Endodermal cell (in vitro differentiated cells): ENCODE data around the gene IGLL1. TPM values are rescaled to one million over a fixed set of nuclear protein-coding genes. Genes with fewer than 3 reads are reported as not detected.

ENCODE experiments used
- DNase-seq: peaks from one replicate; pipeline ENCODE4 v3.0.0-alpha.2; 2017
- H3K27ac ChIP-seq: 2 replicates; pipeline ENCODE4 v1.5.1; 2013; ENCODE audit warnings: mild to moderate bottlenecking, low read depth, low read length, moderate library complexity
- H3K27me3 ChIP-seq: 2 replicates; pipeline ENCODE4 v1.6.1; 2013; ENCODE audit warnings: mild to moderate bottlenecking, low read length, moderate library complexity; ENCODE audit not compliant: insufficient read depth, control insufficient read depth, poor library complexity, severe bottlenecking
- H3K36me3 ChIP-seq: 2 replicates; pipeline ENCODE4 v1.7.0; 2013; ENCODE audit warnings: mild to moderate bottlenecking, low read length, moderate library complexity; ENCODE audit not compliant: control insufficient read depth, insufficient read depth
- H3K4me1 ChIP-seq: one replicate; pipeline ENCODE4 v1.7.0; 2013; ENCODE audit warnings: low read length; ENCODE audit not compliant: control insufficient read depth, insufficient read depth
- H3K4me3 ChIP-seq: 2 replicates; pipeline ENCODE4 v1.5.1; 2013; ENCODE audit warnings: mild to moderate bottlenecking, low read length, moderate library complexity
- H3K9ac ChIP-seq: 2 replicates; pipeline ENCODE4 v1.6.1; 2013; ENCODE audit warnings: mild to moderate bottlenecking, low read length, moderate library complexity; ENCODE audit not compliant: poor library complexity, severe bottlenecking; ENCODE audit errors: extremely low read depth
- H3K9me3 ChIP-seq: 2 replicates; pipeline ENCODE4 v1.6.1; 2013; ENCODE audit warnings: mild to moderate bottlenecking, low read length, moderate library complexity; ENCODE audit not compliant: control insufficient read depth
- H3K27ac Mint-ChIP-seq: 2 replicates; pipeline ENCODE4 v1.8.0; 2020; ENCODE audit warnings: mixed read lengths
- H3K27me3 Mint-ChIP-seq: 2 replicates; pipeline ENCODE4 v1.8.0; 2021; ENCODE audit warnings: mild to moderate bottlenecking, mixed read lengths; ENCODE audit not compliant: insufficient read depth
- H3K36me3 Mint-ChIP-seq: 2 replicates; pipeline ENCODE4 v1.8.0; 2020; ENCODE audit warnings: low read depth, mixed read lengths
- H3K4me1 Mint-ChIP-seq: 2 replicates; pipeline ENCODE4 v1.8.0; 2020; ENCODE audit warnings: mixed read lengths
- H3K4me3 Mint-ChIP-seq: 2 replicates; pipeline ENCODE4 v1.8.0; 2020; ENCODE audit warnings: mild to moderate bottlenecking, moderate library complexity, mixed read lengths
- H3K9me3 Mint-ChIP-seq: 2 replicates; pipeline ENCODE4 v1.8.0; 2020; ENCODE audit warnings: mild to moderate bottlenecking, mixed read lengths
- CTCF ChIP-seq: fragments of 200-600 bp; sonication (generic); conservative IDR thresholded peaks from 2 replicates; pipeline ENCODE4 v1.5.0; 2021; ENCODE audit warnings: antibody characterized with exemption, mild to moderate bottlenecking
- WGBS, 2 experiments: methylation state at CpG; one replicate each; pipeline versions ENCODE4 v1.1.5 to v1.1.7; 2013; ENCODE audit warnings: missing lambda C conversion rate in 2 of 2, mixed read lengths in 1 of 2; ENCODE audit not compliant: insufficient coverage in 1 of 2, insufficient read length in 1 of 2; 5-methylcytosine and 5-hydroxymethylcytosine counted together
- total RNA-seq, 2 donors: library from RNA; stranded (reverse); fragmentation: NEBNext Ultra II Directional in 1 of 2; extraction: Animal tissue kit (Norgen Biotek cat#: 25700) in 1 of 2; gene quantifications; 2 replicates in 1 of 2; 3 replicates in 1 of 2; pipeline ENCODE4 v1.2.1, GENCODE V29; 2021

IGLL1 gene
- total RNA-seq, 2 donors from 2014 or later = not detected

- peaks cover 29% of the 10 kb centered on the region for H3K27me3 Mint-ChIP-seq
- peak; percentile 65 for DNase-seq
- no peak overlapping the region for H3K27ac Mint-ChIP-seq
Measured at GRCh38 chr22:23529166-23530103, 50.7 kb downstream of the IGLL1 start.

GRCh38 chr22:23527971-23528740 is 51.9 kb downstream of the IGLL1 start:
- peaks cover 31% of the 10 kb centered on the region for H3K27me3 Mint-ChIP-seq
- Histone ChIP-seq H3K36me3 (no peaks in the 10 kb centered on the region), H3K4me3 (no peak overlapping the region), H3K9me3 (no peaks in the 10 kb centered on the region), H3K9ac (no peak overlapping the region), H3K27ac (no peak overlapping the region), H3K4me1 (peaks cover 10% of the 10 kb centered on the region), H3K27me3 (no peaks in the 10 kb centered on the region)
- no peaks in the 10 kb centered on the region for H3K36me3 Mint-ChIP-seq
- H3K9me3 Mint-ChIP-seq = no peaks in the 10 kb centered on the region
- peaks cover 32% of the 10 kb centered on the region for H3K4me1 Mint-ChIP-seq
- H3K4me3 Mint-ChIP-seq = no peak overlapping the region
- no peak for TF ChIP-seq CTCF
- H3K27ac Mint-ChIP-seq = no peak overlapping the region
- 93 to 96% methylated on average over 12 to 19 of the region's 19 CpGs for WGBS, 2 experiments
- DNase-seq = no peak

More at GRCh38 chr22:23529166-23530103, 50.7 kb downstream of the IGLL1 start:
- Mint-ChIP-seq H3K36me3 (no peaks in the 10 kb centered on the region), H3K4me3 (no peak overlapping the region), H3K9me3 (no peaks in the 10 kb centered on the region), H3K4me1 (peaks cover 36% of the 10 kb centered on the region)
- no peak overlapping the region for H3K4me3 ChIP-seq
- 81 to 88% methylated on average over 10 to 12 of the region's 12 CpGs for WGBS, 2 experiments
- no peaks in the 10 kb centered on the region for H3K36me3 ChIP-seq
- H3K27ac ChIP-seq = no peak overlapping the region
- no peaks in the 10 kb centered on the region for H3K27me3 ChIP-seq
- no peak for TF ChIP-seq CTCF
- no peak overlapping the region for H3K9ac ChIP-seq
- no peaks in the 10 kb centered on the region for H3K9me3 ChIP-seq
- peaks cover 18% of the 10 kb centered on the region for H3K4me1 ChIP-seq

DNA sequence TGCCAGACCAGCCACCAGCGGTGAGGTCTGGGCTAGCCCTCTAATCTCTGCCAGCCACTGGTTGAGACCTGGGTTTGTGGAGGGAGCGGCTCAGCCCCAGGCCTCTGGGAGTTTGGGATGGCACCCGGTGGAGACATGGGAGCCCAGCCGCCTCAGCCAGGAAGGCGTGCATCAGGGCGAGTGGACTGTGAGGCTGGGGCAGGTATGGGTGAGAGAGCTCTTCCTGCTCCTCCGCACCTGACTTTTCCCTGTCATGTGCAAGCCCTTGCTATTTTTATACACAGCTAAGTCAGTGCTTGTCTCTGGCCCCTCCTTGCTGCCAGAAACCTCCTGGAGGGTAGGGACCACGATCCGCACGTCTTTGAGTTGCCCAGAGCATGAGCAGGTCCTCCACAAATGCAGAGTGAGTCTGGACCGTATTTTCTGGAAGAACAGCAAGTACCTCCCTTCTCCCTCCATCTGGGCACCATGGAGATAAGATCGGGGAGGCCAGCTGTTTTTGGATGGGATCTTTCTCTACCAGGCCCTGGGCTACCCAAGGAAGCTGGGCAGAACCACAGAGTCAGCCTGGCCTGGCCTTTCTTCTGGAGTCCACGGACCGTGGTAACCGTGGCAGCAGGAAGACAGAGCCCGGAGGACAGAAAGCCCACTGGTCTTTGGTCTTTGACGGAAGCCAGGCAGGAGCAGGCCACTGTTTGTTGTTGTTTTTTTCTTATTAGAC is 53.3 kb downstream of the IGLL1 start:
- H3K36me3 ChIP-seq = no peaks in the 10 kb centered on the region
- no peaks in the 10 kb centered on the region for H3K4me1 ChIP-seq
- Mint-ChIP-seq H3K4me1 (peaks cover 25% of the 10 kb centered on the region), H3K4me3 (no peak overlapping the region), H3K27ac (no peak overlapping the region), H3K27me3 (peaks cover 29% of the 10 kb centered on the region), H3K9me3 (no peaks in the 10 kb centered on the region), H3K36me3 (no peaks in the 10 kb centered on the region)
- H3K9me3 ChIP-seq = no peaks in the 10 kb centered on the region
- no peak overlapping the region for H3K27ac ChIP-seq
- TF ChIP-seq CTCF = no peak
- no peak overlapping the region for H3K4me3 ChIP-seq
- no peaks in the 10 kb centered on the region for H3K27me3 ChIP-seq
- no peak for DNase-seq
- H3K9ac ChIP-seq = no peak overlapping the region
- WGBS, 2 experiments = 86 to 100% methylated on average over 3 to 17 of the region's 17 CpGs
